ENCODE measurements around the gene SPG7. TPM values are rescaled to one million over a fixed set of nuclear protein-coding genes. Genes with fewer than 3 reads are reported as not detected.

The SPG7 gene
- total and polyA plus RNA-seq, 9 of the 15 experiments (the other 6 are each of a cell fraction or from before 2014, with no cell fraction given) = 5.8 to 89.1 (median 49.4) TPM

DNA sequence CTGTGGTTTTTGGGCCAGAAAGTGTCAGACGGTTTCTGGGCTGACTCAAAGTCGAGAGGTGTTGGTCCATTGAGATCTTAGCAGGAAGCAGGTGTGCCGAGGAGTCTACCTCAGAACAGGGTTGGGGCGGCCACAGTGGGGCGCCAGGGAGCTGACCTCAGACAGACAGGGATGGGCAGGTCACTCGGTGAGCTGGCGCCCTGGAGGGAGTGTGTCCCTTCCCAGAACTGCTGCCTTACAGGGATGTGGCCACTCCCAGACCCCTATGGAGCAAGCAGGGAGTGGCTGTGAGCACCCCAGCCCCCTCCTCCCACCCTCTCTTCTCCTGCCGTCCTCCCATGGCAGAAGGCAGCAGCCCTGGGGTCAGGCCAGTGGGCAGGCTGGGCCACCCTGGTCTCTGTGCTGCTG, 91.3 kb downstream of the SPG7 start (continued):
- TF ChIP-seq POLR2AphosphoS2 (IDR thresholded peaks at IDR 0.05; ENCODE audit: low read length) (no peak), ZNF263 (CRISPR knock-in tag; IDR thresholded peaks at IDR 0.05; ENCODE audit: borderline replicate concordance) (peak; percentile 29; the same call in 1 of the 2 replicates), CTBP1 (IDR thresholded peaks at IDR 0.05; ENCODE audit: borderline replicate concordance) (peak; percentile 51; the same call in 1 of the 2 replicates), MED1 (CRISPR knock-in tag; IDR thresholded peaks at IDR 0.05; ENCODE audit: borderline replicate concordance) (no peak), GTF2A2 (tag; IDR thresholded peaks at IDR 0.05) (no peak), SIN3A (IDR thresholded peaks at IDR 0.05; ENCODE audit: borderline replicate concordance in 2 of 2, control insufficient read depth in 1 of 2, low read depth in 2 of 2, low read length in 2 of 2) (no peak), ZNF232 (CRISPR knock-in tag; IDR thresholded peaks at IDR 0.05) (0 out of 2 replicates have a peak, but pooled peaks have one; percentile 24)
- TF ChIP-seq, protein P1, sequence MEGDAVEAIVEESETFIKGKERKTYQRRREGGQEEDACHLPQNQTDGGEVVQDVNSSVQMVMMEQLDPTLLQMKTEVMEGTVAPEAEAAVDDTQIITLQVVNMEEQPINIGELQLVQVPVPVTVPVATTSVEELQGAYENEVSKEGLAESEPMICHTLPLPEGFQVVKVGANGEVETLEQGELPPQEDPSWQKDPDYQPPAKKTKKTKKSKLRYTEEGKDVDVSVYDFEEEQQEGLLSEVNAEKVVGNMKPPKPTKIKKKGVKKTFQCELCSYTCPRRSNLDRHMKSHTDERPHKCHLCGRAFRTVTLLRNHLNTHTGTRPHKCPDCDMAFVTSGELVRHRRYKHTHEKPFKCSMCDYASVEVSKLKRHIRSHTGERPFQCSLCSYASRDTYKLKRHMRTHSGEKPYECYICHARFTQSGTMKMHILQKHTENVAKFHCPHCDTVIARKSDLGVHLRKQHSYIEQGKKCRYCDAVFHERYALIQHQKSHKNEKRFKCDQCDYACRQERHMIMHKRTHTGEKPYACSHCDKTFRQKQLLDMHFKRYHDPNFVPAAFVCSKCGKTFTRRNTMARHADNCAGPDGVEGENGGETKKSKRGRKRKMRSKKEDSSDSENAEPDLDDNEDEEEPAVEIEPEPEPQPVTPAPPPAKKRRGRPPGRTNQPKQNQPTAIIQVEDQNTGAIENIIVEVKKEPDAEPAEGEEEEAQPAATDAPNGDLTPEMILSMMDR (IDR thresholded peaks at IDR 0.05 in 2 of 3, conservative IDR thresholded peaks at IDR 0.05 in 1 of 3; ENCODE audit: insufficient read depth in 2 of 3, low read depth in 1 of 3, low read length in 3 of 3) = peak; percentile 75 to 81 (median 78)
- TF ChIP-seq, protein P2, sequence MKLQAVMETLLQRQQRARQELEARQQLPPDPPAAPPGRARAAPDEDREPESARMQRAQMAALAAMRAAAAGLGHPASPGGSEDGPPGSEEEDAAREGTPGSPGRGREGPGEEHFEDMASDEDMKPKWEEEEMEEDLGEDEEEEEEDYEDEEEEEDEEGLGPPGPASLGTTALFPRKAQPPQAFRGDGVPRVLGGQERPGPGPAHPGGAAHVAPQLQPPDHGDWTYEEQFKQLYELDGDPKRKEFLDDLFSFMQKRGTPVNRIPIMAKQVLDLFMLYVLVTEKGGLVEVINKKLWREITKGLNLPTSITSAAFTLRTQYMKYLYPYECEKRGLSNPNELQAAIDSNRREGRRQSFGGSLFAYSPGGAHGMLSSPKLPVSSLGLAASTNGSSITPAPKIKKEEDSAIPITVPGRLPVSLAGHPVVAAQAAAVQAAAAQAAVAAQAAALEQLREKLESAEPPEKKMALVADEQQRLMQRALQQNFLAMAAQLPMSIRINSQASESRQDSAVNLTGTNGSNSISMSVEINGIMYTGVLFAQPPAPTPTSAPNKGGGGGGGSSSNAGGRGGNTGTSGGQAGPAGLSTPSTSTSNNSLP (IDR thresholded peaks at IDR 0.05; ENCODE audit: borderline replicate concordance, low read depth, low read length) = no peak
